Measurements from ENCODE around the gene LRRC23.

DNA sequence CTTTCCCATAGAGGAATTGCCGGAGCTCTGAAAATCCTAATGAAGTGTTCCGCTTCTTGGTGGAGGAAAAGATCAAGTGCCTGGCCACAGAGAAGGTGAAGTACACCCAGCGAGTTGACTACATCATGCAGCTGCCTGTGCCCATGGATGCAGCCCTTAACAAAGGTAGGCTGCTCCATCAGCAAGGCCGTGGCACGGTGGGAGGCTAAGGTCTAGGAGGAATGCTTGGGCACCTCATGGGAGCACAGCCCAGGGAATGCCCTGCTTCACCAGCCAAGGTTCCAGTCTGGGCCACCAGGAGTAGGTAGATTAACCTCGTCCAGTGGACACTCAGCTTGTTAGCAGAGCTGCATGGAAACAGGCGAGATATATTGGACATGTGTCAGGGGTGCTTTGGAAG lies 43.7 kb upstream of the LRRC23 start:
- no peak for TF ChIP-seq POLR2A (IDR thresholded peaks at IDR 0.05)
- TF ChIP-seq, protein P1, sequence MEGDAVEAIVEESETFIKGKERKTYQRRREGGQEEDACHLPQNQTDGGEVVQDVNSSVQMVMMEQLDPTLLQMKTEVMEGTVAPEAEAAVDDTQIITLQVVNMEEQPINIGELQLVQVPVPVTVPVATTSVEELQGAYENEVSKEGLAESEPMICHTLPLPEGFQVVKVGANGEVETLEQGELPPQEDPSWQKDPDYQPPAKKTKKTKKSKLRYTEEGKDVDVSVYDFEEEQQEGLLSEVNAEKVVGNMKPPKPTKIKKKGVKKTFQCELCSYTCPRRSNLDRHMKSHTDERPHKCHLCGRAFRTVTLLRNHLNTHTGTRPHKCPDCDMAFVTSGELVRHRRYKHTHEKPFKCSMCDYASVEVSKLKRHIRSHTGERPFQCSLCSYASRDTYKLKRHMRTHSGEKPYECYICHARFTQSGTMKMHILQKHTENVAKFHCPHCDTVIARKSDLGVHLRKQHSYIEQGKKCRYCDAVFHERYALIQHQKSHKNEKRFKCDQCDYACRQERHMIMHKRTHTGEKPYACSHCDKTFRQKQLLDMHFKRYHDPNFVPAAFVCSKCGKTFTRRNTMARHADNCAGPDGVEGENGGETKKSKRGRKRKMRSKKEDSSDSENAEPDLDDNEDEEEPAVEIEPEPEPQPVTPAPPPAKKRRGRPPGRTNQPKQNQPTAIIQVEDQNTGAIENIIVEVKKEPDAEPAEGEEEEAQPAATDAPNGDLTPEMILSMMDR (IDR thresholded peaks at IDR 0.05): no peak
- TF ChIP-seq POLR2AphosphoS5 (IDR thresholded peaks at IDR 0.05): no peak

All from breast epithelium (tissue), 3 donors.